GM20431 (cell line): Measurements from ENCODE around the gene PPP2R3B.
"Not testable (repeated sequence)": the region's sequence is repeated elsewhere in the genome, so short reads cannot be mapped to it uniquely, and the experiment has no call there.

Source experiments
- in situ Hi-C: fragments of 300-500 bp; cut with MseI, MboI; formaldehyde crosslinking; loops from one replicate; pipeline ENCODE4 v1.15.0; 2020; ENCODE audit warnings: low sequenced_read_pairs; ENCODE audit not compliant: unreplicated experiment

PPP2R3B gene

GRCh38 chrX:329291-329910 lies 57.3 kb downstream of the PPP2R3B start:
- in situ Hi-C loops = no loop called here

DNA sequence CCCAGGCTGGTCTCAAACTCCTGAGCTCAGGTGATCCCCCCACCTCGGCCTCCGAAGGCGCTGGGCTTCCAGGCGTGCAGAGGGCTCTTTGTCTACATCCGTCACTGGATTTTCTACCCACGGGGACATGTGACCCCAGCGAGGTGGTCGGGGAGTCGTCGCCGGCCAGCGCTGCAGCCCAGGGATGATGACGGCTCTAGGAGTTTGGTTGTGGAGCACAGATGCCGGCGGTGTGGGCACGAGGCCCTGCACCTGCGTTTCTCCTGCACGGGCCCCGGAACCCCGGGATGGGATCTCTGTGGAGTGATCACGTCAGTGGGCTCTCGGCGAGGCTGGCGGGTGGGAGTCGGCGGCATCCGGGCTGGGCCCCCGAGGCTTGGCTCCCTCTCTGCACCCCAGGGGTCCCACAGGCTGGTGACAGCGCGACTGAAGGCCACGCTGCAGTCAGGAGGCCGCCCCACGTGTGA lies 59.0 kb downstream of the PPP2R3B start:
- in situ Hi-C loops = no loop called here

DNA sequence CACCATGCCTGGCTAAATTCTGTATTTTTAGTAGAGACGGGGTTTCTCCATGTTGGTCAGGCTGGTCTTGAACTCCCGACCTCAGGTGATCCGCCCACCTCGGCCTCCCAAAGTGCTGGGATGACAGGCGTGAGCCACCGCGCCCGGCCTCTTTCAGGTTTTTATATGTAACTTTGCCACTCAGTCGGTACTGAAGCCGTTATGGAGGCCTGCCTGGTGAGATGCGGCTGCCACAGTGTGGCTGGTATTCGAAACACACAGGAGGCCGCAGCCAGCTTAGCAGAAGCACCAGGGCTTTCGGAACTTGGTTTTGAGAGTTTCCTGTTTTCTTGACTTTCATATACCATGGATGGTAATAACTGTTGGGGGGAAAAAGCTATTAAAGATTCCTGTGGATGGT lies 62.0 kb downstream of the PPP2R3B start:
- in situ Hi-C loops = not testable (repeated sequence)

DNA sequence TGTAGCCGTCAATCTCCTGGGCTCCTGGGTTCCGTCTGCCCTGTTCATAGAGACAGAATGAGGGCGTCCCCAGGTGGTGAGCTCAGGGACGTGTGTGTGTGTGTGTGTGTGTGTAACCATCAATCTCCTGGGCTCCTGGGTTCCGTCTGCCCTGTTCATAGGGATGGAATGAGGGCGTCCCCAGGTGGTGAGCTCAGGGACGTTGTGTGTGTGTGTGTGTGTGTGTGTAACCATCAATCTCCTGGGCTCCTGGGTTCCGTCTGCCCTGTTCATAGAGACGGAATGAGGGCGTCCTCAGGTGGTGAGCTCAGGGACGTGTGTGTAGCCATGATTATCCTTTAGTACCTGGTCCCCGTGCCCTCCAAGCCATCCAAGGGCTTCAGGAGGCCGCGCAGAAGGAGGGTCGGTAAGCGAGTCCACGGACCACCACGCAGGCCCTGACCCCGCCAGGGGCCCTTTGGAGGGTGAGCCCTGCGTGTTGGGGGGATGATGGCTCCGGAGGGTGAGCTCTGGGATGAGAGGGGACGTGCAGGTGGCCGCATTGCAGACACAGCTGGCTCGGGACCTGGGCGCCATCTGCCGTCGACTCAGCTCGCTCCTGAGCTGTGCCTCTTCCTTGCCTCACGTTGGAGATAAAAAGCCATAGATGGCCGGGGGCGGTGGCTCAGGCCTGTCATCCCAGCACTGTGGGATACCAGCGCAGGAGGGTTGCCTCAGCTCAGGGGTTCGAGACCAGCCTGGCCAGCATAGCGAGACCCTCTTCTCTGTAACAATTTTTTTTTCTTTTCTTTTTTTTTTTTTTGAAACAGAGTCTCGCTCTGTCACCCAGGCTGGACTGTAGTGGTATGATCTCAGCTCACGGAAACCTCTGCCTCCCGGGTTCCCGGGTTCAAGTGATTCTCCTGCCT lies 62.7 kb downstream of the PPP2R3B start:
- in situ Hi-C loops = no loop called here

GRCh38 chrX:320126-320783 lies 66.5 kb downstream of the PPP2R3B start:
- in situ Hi-C loops = no loop called here

DNA sequence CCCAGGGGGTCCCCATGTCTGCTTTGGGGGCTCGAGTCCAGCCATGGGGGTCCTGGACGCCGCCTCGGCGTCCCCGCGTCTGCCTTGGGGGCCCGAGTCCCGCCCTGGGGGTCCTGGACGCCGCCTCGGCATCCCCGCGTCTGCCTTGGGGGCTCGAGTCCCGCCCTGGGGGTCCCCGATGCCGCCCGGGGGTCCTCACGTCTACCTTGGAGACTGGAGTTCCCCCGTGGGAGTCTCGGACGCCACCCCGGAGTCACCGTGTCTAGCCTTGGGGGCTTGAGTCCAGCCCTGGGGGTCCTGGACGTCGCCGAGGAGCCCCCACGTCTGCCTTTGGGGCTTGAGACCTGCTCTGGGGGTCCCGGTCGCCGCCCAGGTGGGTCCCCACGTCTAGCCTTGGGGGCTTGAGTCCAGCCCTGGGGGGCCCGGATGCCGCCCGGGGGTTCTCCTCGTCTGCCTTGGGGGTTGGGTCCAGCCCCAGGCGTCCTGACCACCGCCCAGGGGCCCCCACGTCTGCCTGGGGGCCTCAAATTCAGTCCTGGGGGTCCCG lies 67.1 kb downstream of the PPP2R3B start:
- in situ Hi-C loops = no loop called here

- in situ Hi-C loops = no loop called here
Measured at GRCh38 chrX:318739-319578, 67.7 kb downstream of the PPP2R3B start, which contains the start of gene GTPBP6. TSS of gene GTPBP6 (minus strand) at chrX:318796. CDS start at chrX:318787, 9 bp downstream.

- in situ Hi-C loops = no loop called here
Measured at GRCh38 chrX:318068-318738, 68.5 kb downstream of the PPP2R3B start.

DNA sequence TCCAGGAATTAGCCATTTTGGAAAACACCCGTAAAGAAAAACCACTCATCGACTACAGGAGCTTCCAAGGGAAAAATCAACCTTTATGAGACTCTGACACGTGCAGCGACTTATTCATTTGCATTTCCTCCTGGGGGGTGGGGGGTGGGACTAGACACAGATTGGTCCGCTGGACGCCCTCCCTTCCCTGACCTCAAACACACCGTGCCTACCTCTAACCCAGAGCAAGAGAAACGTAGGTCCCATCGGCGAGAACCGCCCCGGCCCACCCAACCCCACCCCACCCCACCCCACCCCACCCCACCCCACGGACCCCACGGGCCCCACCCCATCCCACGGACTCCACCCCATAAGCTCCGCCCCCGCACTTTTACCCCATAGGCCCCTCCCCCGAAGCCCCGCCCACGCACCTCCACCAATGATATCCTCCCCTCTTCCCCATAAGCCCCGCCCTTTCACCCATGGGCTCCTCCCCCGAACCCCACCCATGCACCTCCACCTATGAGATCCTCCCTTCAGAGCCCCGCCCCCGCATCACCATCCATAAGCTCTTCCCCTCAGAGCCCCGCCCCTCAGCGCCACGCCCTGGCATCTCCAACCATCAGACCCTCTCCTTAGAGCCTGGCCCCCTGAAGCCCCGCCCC lies 69.2 kb downstream of the PPP2R3B start:
- in situ Hi-C loops = no loop called here

- in situ Hi-C loops = no loop called here
Measured at GRCh38 chrX:316351-317325, 70.1 kb downstream of the PPP2R3B start.

DNA sequence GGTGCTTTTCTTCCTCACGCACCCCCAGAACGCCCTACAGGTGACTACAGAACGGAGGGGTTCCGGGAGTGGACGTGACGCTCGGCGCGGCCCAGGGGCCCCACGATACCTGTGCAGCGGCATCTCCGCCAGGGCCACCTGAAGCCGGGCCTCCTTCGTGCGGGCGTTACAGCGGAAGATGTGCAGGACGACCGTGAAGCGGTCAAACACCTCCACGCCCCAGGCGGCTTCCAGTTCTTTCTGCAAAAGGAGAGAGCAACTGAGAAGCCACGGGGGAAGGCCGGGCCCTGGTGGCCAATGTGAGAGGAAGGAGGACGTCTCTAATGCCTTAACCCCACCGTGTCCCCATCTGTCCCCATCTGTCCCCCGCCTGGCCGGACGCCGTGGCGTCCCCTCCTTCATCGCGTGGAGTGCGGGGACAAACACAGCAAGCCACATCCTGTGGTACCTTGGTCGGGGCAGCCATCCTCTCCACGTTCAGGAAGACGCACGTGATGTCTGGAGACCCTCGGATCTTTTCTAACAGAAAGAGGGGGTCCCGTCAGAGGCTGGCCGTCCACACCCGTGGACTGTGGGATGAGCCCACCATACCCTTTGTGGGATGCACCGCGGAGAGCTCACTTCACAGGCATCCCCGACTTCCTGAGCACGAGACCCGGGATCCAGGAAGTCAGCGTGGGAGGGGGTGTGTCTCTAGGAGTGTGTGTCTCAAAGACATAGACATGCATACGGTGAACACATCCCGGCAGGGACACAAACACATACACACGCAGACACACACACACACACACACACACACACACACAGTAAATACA lies 71.7 kb downstream of the PPP2R3B start:
- in situ Hi-C loops = no loop called here

- in situ Hi-C loops = no loop called here
Measured at GRCh38 chrX:314049-314448, 72.7 kb downstream of the PPP2R3B start.

DNA sequence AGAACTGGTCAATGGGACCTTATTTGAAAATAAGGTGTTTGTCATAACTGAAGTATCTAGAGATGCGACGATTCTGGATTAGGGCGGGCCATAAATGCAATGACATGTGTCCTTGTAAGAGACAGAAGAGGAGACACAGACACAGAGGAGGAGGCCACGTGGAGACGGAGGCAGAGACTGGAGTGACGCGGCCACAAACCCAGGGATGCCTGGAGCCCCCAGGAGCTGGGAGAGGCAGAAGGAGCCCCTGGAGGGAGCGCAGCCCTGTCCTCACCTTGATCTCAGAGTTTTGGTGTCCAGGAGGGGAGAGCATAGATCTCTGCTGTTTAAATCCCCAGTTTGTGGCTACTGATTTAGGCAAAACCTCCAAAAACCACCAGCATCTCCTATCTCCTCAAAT lies 73.2 kb downstream of the PPP2R3B start:
- in situ Hi-C loops = no loop called here

- in situ Hi-C loops = no loop called here
Measured at GRCh38 chrX:312621-313331, 73.9 kb downstream of the PPP2R3B start.

GRCh38 chrX:311156-312129 lies 75.3 kb downstream of the PPP2R3B start:
- in situ Hi-C loops = no loop called here
